K562 (cell line): ENCODE data around the gene CCDC27. TPM values are rescaled to one million over a fixed set of nuclear protein-coding genes. Genes with fewer than 3 reads are reported as not detected.

ENCODE experiments used
- ATAC-seq: fragments of 200-7000 bp; cut with Tn5 transposase; 3 replicates; pipeline ENCODE4 v1.9.1; 2020; ENCODE audit warnings: moderate library complexity
- BruUV-seq: library from RNA; stranded (reverse); fragments of 400-500 nt; replicated peaks from 2 replicates; lab custom pipeline; 2021; lab: Mats Ljungman, UMichigan
- CTCF ChIA-PET: fragments of 300-600 bp; formaldehyde crosslinking; extraction: SDS; loops from one replicate; lab custom pipeline; 2021; ENCODE audit warnings: low intra/inter-chr PET ratio; lab: Yijun Ruan, JAX
- POLR2A ChIA-PET: fragments of 300-600, 350-650 bp; sonication (Branson Sonifier 250); formaldehyde crosslinking; extraction: SDS; loops from one replicate; lab custom pipeline; 2021; ENCODE audit warnings: antibody characterized with exemption, inconsistent platforms; lab: Yijun Ruan, JAX
- DNase-seq, 4 experiments: peaks; one replicate each; pipeline versions ENCODE4 v3.0.0 to v3.0.0-alpha.2; 2011 to 2018; ENCODE audit warnings: low spot score in 3 of 4, mixed read lengths in 3 of 4; ENCODE audit errors: extremely low read depth in 1 of 4
- FAIRE-seq: peaks from 2 replicates; lab custom pipeline; 2011; peaks lifted over from hg19 to GRCh38; lab: Jason Lieb, UNC
- H2AFZ ChIP-seq: 2 replicates; pipeline ENCODE4 v1.6.0; 2011; ENCODE audit warnings: low read depth, low read length, control low read depth, inconsistent platforms
- H3K27ac ChIP-seq: fragments of 200-600 bp; 3 replicates; pipeline ENCODE4 v1.8.0; 2011; ENCODE audit warnings: low read depth, mild to moderate bottlenecking, control low read depth, inconsistent platforms, low read length, moderate library complexity, mixed read lengths; ENCODE audit errors: extremely low read depth
- H3K27me3 ChIP-seq, 2 experiments: fragments of 300-600 bp in 1 of 2; 2 replicates in 1 of 2; 3 replicates in 1 of 2; pipeline versions ENCODE4 v1.6.0 to v1.8.0; 2011; ENCODE audit warnings: inconsistent platforms in 2 of 2, low read length in 2 of 2, mild to moderate bottlenecking in 1 of 2, mixed read lengths in 1 of 2, moderate library complexity in 1 of 2; ENCODE audit not compliant: control insufficient read depth in 2 of 2, insufficient read depth in 2 of 2
- H3K36me3 ChIP-seq: fragments of 300-600 bp; 3 replicates; pipeline ENCODE4 v1.8.0; 2011; ENCODE audit warnings: mild to moderate bottlenecking, low read length, inconsistent platforms; ENCODE audit not compliant: control insufficient read depth, insufficient read depth
- H3K4me1 ChIP-seq, 2 experiments: fragments of 200-600 bp in 1 of 2; replicated peaks in 1 of 2; 2 replicates in 1 of 2; 3 replicates in 1 of 2; pipeline versions ENCODE4 v1.5.1 to v1.8.0; 2011; ENCODE audit warnings: inconsistent platforms in 2 of 2, low read length in 2 of 2, mild to moderate bottlenecking in 1 of 2, mixed read lengths in 1 of 2, moderate library complexity in 1 of 2; ENCODE audit not compliant: control insufficient read depth in 2 of 2, insufficient read depth in 2 of 2
- H3K4me2 ChIP-seq: 2 replicates; pipeline ENCODE4 v1.6.1; 2011; ENCODE audit warnings: low read length, control low read depth, inconsistent platforms, mixed read lengths; ENCODE audit not compliant: insufficient read depth
- H3K4me3 ChIP-seq: fragments of 200-600 bp; sonication (generic), shearing (Covaris generic); 2 replicates; pipeline ENCODE4 v1.5.1; 2016; ENCODE audit warnings: control low read depth, inconsistent platforms
- H3K79me2 ChIP-seq: fragments of 200-600 bp; 3 replicates; pipeline ENCODE4 v1.8.0; 2011; ENCODE audit warnings: low read length, inconsistent platforms; ENCODE audit not compliant: control insufficient read depth, insufficient read depth
- H3K9ac ChIP-seq, 2 experiments: 2 replicates each; pipeline versions ENCODE4 v1.6.0 to v1.6.1; 2011; ENCODE audit warnings: low read depth in 2 of 2, low read length in 2 of 2, control low read depth in 1 of 2, inconsistent platforms in 1 of 2, mild to moderate bottlenecking in 1 of 2, mixed read lengths in 1 of 2; ENCODE audit not compliant: insufficient read depth in 1 of 2
- H3K9me1 ChIP-seq: one replicate; pipeline ENCODE4 v1.6.0; 2011; ENCODE audit warnings: inconsistent platforms, mild to moderate bottlenecking, low read length, moderate library complexity; ENCODE audit not compliant: control insufficient read depth, insufficient read depth
- H3K9me3 ChIP-seq: replicated peaks from 2 replicates; pipeline ENCODE4 v1.5.1; 2011; ENCODE audit warnings: low read depth, low read length, inconsistent platforms; ENCODE audit not compliant: control insufficient read depth, insufficient read depth
- H4K20me1 ChIP-seq: replicated peaks from 2 replicates; pipeline ENCODE4 v1.6.1; 2011; ENCODE audit warnings: low read length, inconsistent platforms, mixed read lengths; ENCODE audit not compliant: control insufficient read depth, insufficient read depth
- CBX1 ChIP-seq: sonication (generic); IDR thresholded peaks from 2 replicates; pipeline ENCODE4 v1.6.1; 2016; ENCODE audit warnings: antibody characterized with exemption, low read depth, mild to moderate bottlenecking
- CREBBP ChIP-seq: IDR thresholded peaks from one replicate; pipeline ENCODE4 v1.6.1; 2012; ENCODE audit warnings: low read depth, mild to moderate bottlenecking, control low read depth, inconsistent platforms, low read length
- EHMT2 ChIP-seq: fragments of 450-650 bp; IDR thresholded peaks from 2 replicates; pipeline ENCODE4 v1.6.1; 2018; ENCODE audit warnings: antibody characterized with exemption
- FOXP1 ChIP-seq: sonication (generic); formaldehyde crosslinking; IDR thresholded peaks from 2 replicates; pipeline ENCODE4 v1.8.0; 2022; ENCODE audit warnings: mild to moderate bottlenecking, missing genetic modification reagents
- MECOM ChIP-seq: fragments of 250-450 bp; sonication (Bioruptor Pico); IDR thresholded peaks from 2 replicates; pipeline ENCODE4 v1.8.0; 2022; ENCODE audit warnings: inconsistent platforms
- MXI1 ChIP-seq: IDR thresholded peaks from 2 replicates; pipeline ENCODE4 v1.6.1; 2011; ENCODE audit warnings: low read depth, mild to moderate bottlenecking, improper control_type of control experiment, low read length
- NRF1 ChIP-seq, 2 experiments: fragments of 450-650 bp; IDR thresholded peaks in 1 of 2; conservative IDR thresholded peaks in 1 of 2; 2 replicates each; pipeline ENCODE4 v1.6.1; 2014; ENCODE audit warnings: mild to moderate bottlenecking in 2 of 2
- POLR2G ChIP-seq: fragments of 200-400 bp; formaldehyde crosslinking; IDR thresholded peaks from 2 replicates; pipeline ENCODE4 v1.6.1; 2017; ENCODE audit warnings: low read depth, mild to moderate bottlenecking, antibody characterized with exemption, low read length, moderate library complexity
- RBFOX2 ChIP-seq: fragments of 200-400 bp; formaldehyde crosslinking; IDR thresholded peaks from 2 replicates; pipeline ENCODE4 v1.6.1; 2017; ENCODE audit warnings: low read depth, mild to moderate bottlenecking, low read length, moderate library complexity
- RBM22 ChIP-seq: fragments of 200-400 bp; formaldehyde crosslinking; IDR thresholded peaks from 2 replicates; pipeline ENCODE4 v1.6.1; 2018; ENCODE audit warnings: low read length, low read depth; ENCODE audit not compliant: poor library complexity, severe bottlenecking
- TCFL5 ChIP-seq: fragments of 250-450 bp; sonication (Bioruptor Pico); conservative IDR thresholded peaks from 2 replicates; pipeline ENCODE4 v1.6.1; 2021; ENCODE audit warnings: mild to moderate bottlenecking, moderate library complexity, matching md5 sums
- TEAD1 ChIP-seq, 2 experiments: fragments of 450-650 bp in 1 of 2; sonication (generic) in 1 of 2; formaldehyde crosslinking; IDR thresholded peaks; 2 replicates each; pipeline versions ENCODE4 v1.4.0 to v1.8.0; 2020 to 2022; ENCODE audit warnings: mild to moderate bottlenecking in 2 of 2, missing genetic modification reagents in 1 of 2
- ZBTB2 ChIP-seq: fragments of 450-650 bp; IDR thresholded peaks from 2 replicates; pipeline ENCODE4 v1.6.1; 2016; ENCODE audit warnings: antibody characterized with exemption
- ZBTB33 ChIP-seq: sonication (generic); formaldehyde crosslinking; IDR thresholded peaks from 2 replicates; pipeline ENCODE4 v1.8.1; 2023; ENCODE audit warnings: mild to moderate bottlenecking, missing genetic modification reagents
- ZZZ3 ChIP-seq: fragments of 450-650 bp; IDR thresholded peaks from 2 replicates; pipeline ENCODE4 v1.6.1; 2016; ENCODE audit warnings: antibody characterized with exemption, mild to moderate bottlenecking, moderate library complexity
- WGBS: fragments of 100-300 bp; shearing (Covaris generic); methylation state at CpG from one replicate; pipeline ENCODE4 v1.1.6; 2016; ENCODE audit warnings: low coverage, mixed read lengths; ENCODE audit not compliant: insufficient coverage; ENCODE audit errors: missing lambda C conversion rate; 5-methylcytosine and 5-hydroxymethylcytosine counted together
- in situ Hi-C: fragments of 300-500 bp; cut with MboI; formaldehyde crosslinking; loops from 4 replicates; pipeline ENCODE4 v1.15.0; 2018; ENCODE audit warnings: inconsistent platforms, mixed read lengths
- intact Hi-C: fragments of 100-400 bp; cut with micrococcal nuclease; formaldehyde crosslinking; loops from 2 replicates; pipeline ENCODE4 v1.14.2; 2022
- polyA plus RNA-seq, 8 experiments: library from polyadenylated mRNA; depleted of rRNA in 4 of 8; stranded (reverse) in 5 of 8; unstranded in 3 of 8; fragments of >200 nt; fragmentation: Nextera tagmentation in 2 of 8; fragmentation: Illumina TruSeq in 1 of 8; extraction: Ambion mirVana in 2 of 8; extraction: Trizol in 1 of 8; gene quantifications; 2 replicates each; pipeline versions ENCODE4 v1.2.1 to v1.2.3, GENCODE V29; 2011 to 2014; ENCODE audit warnings: inconsistent platforms in 1 of 8, missing spikeins in 1 of 8
- total RNA-seq, 7 experiments: library from RNA; depleted of rRNA in 6 of 7; stranded (reverse); fragments of >200 nt in 6 of 7; fragmentation: Illumina TruSeq in 2 of 7; extraction: Trizol in 2 of 7; gene quantifications; 2 replicates each; pipeline versions ENCODE4 v1.2.1 to v1.2.3, GENCODE V29; 2011 to 2021; ENCODE audit warnings: low replicate concordance in 1 of 7

The CCDC27 gene
- total and polyA plus RNA-seq, 9 of the 15 experiments (the other 6 are each of a cell fraction or from before 2014, with no cell fraction given): 0.01 to 0.04 TPM; not detected in 7

GRCh38 chr1:3780901-3781300 lies 28.7 kb downstream of the CCDC27 start:
- no TSS peak for BruUV-seq
- Histone ChIP-seq H3K9me1 (peaks cover 5% of the 10 kb centered on the region), H3K4me2 (no peak overlapping the region), H2AFZ (no peak overlapping the region), H4K20me1 (no peaks in the 10 kb centered on the region), H3K4me1 (peaks cover 11 to 47% of the 10 kb centered on the region in 2 experiments), H3K79me2 (peaks cover 6% of the 10 kb centered on the region; the same call in 2 of the 3 replicates), H3K4me3 (no peak overlapping the region), H3K27me3 (no peaks in the 10 kb centered on the region), H3K27ac (no peak overlapping the region), H3K36me3 (peaks cover 79% of the 10 kb centered on the region), H3K9me3 (no peaks in the 10 kb centered on the region), H3K9ac (no peak overlapping the region)
- DNase-seq (no peak), FAIRE-seq (no peak), ATAC-seq (no peak)
- CTCF ChIA-PET: no interaction called here
- 93% methylated on average over 21 of the region's 21 CpGs for WGBS
- intact Hi-C loops: no loop called here
- in situ Hi-C loops: no loop called here
- POLR2A ChIA-PET: interaction anchor here (5.0 kb wide), 1 partner anchor 14 kb away, joined by 41 read pairs; the partner anchor contains the start of gene LRRC47
- TF ChIP-seq ZBTB33 (CRISPR knock-in tag) (peak; percentile 55; the same call in 1 of the 2 replicates), ZBTB2 (no peak), FOXP1 (CRISPR knock-in tag) (no peak), CREBBP (no peak), RBFOX2 (peak; percentile 41), RBM22 (peak; percentile 76), MECOM (CRISPR knock-in tag) (no peak), CBX1 (0 out of 2 replicates have a peak, but pooled peaks have one; percentile 14), NRF1 (conservative IDR thresholded peaks at IDR 0.05 in 1 of 2, IDR thresholded peaks at IDR 0.05 in 1 of 2) (no peak), ZZZ3 (no peak), TEAD1 (CRISPR knock-in tag; IDR thresholded peaks at IDR 0.05) (no peak), TCFL5 (no peak), EHMT2 (no peak), POLR2G (peak; percentile 80), MXI1 (no peak)
